Kidney (tissue), 14 donors: ENCODE measurements around the gene SLC38A7. TPM values are rescaled to one million over a fixed set of nuclear protein-coding genes. Genes with fewer than 3 reads are reported as not detected.
"Not testable (repeated sequence)": the region's sequence is repeated elsewhere in the genome, so short reads cannot be mapped to it uniquely, and the experiment has no call there.

ENCODE experiments used
- DNase-seq, 5 donors: peaks; one replicate each; pipeline ENCODE4 v3.0.0-alpha.2; 2013 to 2020
- FAIRE-seq: peaks from 2 replicates; lab custom pipeline; 2012; peaks lifted over from hg19 to GRCh38; lab: Jason Lieb, UNC
- H3K27ac ChIP-seq, 2 donors: one replicate each; pipeline ENCODE4 v1.7.0; 2013; ENCODE audit warnings: low read depth in 2 of 2, low read length in 2 of 2, inconsistent platforms in 1 of 2
- H3K27me3 ChIP-seq: one replicate; pipeline ENCODE4 v1.7.1; 2013; ENCODE audit warnings: low read length, inconsistent platforms; ENCODE audit not compliant: control insufficient read depth, insufficient read depth
- H3K36me3 ChIP-seq, 3 donors: one replicate each; pipeline versions ENCODE4 v1.7.0 to v1.7.1; 2013; ENCODE audit warnings: low read length in 3 of 3, control low read depth in 1 of 3, inconsistent platforms in 1 of 3; ENCODE audit not compliant: insufficient read depth in 3 of 3, control insufficient read depth in 2 of 3
- H3K4me1 ChIP-seq, 3 donors: one replicate each; pipeline versions ENCODE4 v1.7.0 to v1.7.1; 2013; ENCODE audit warnings: low read length in 3 of 3, inconsistent platforms in 1 of 3, low read depth in 1 of 3; ENCODE audit not compliant: control insufficient read depth in 2 of 3, insufficient read depth in 2 of 3
- H3K4me3 ChIP-seq, 3 donors: one replicate each; pipeline versions ENCODE4 v1.7.0 to v1.8.1; 2013; ENCODE audit warnings: low read length in 3 of 3, control low read depth in 1 of 3, inconsistent platforms in 1 of 3
- H3K9ac ChIP-seq, 3 donors: one replicate each; pipeline versions ENCODE4 v1.7.0 to v1.7.1; 2013; ENCODE audit warnings: low read length in 3 of 3, control low read depth in 1 of 3, inconsistent platforms in 1 of 3
- H3K9me3 ChIP-seq, 3 donors: one replicate each; pipeline versions ENCODE4 v1.7.0 to v1.7.1; 2013; ENCODE audit warnings: low read length in 3 of 3, control low read depth in 1 of 3, inconsistent platforms in 1 of 3; ENCODE audit not compliant: control insufficient read depth in 2 of 3, insufficient read depth in 1 of 3
- CTCF ChIP-seq: IDR thresholded peaks from 3 replicates; pipeline ENCODE4 v1.5.1; 2012; ENCODE audit warnings: mild to moderate bottlenecking, moderate library complexity, borderline replicate concordance; ENCODE audit not compliant: insufficient read depth; ENCODE audit errors: extremely low read depth
- intact Hi-C: fragments of 100-400 bp; cut with DNase I; formaldehyde crosslinking; loops from one replicate; pipeline ENCODE4 v1.11.1; 2022
- polyA plus RNA-seq: library from polyadenylated mRNA; stranded (reverse); fragments of 350-450 nt; fragmentation: Illumina TruSeq; extraction: RNeasy Lipid Tissue Mini Kit (QIAGEN cat#74804); gene quantifications from one replicate; pipeline ENCODE4 v1.2.3, GENCODE V29; 2014; ENCODE audit warnings: low read depth, low replicate concordance; ENCODE audit not compliant: insufficient read depth
- total RNA-seq: library from RNA; stranded (reverse); fragmentation: NEBNext Ultra II Directional; extraction: Animal tissue kit (Norgen Biotek cat#: 25700); gene quantifications from one replicate; pipeline ENCODE4 v1.2.1, GENCODE V29; 2021
- donor health status: control.
- donor health status: control.
- donor health status: control.
- donor health status: control.
- donor health status: control.
- donor health status: DM: yes; HTN: yes; CAD: no.
- donor health status: Normal renal cell carcinoma (clear cell type).

SLC38A7 gene
- total and polyA plus RNA-seq, 2 donors from 2014 or later, result 8.2 to 22.7 TPM

DNA sequence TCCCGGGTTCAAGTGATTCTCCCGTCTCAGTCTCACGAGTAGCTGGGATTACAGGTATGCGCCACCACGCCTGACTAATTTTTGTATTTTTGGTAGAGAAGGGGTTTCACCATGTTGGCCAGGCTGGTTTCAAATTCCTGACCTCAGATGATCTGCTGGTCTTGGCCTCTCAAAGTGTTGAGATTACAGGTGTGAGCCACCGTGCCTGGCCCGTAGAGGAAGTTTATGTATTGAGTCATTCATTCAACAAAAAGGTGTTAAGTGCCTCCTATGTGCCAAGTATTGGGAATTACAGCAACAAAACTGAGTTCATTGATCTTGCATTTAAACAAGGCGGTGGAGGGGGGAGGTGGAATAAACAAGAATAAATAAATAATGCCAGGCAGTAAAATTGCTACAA is 44.7 kb downstream of the SLC38A7 start:
- Histone ChIP-seq H3K4me3 (no peak overlapping the region), H3K9me3 (no peaks in the 10 kb centered on the region), H3K9ac (no peak overlapping the region), H3K27ac (no peak overlapping the region), H3K36me3 (no peaks in the 10 kb centered on the region), H3K27me3 (no peaks in the 10 kb centered on the region), H3K4me1 (no peaks in the 10 kb centered on the region)
- intact Hi-C loops, result no loop called here
- DNase-seq (no peak), FAIRE-seq (no peak)
- TF ChIP-seq CTCF, result no peak

GRCh38 chr16:58639230-58639629 is 45.3 kb downstream of the SLC38A7 start:
- intact Hi-C loops, result no loop called here
- Histone ChIP-seq H3K27ac (no peak overlapping the region), H3K9ac (no peak overlapping the region), H3K27me3 (no peaks in the 10 kb centered on the region), H3K36me3 (no peaks in the 10 kb centered on the region), H3K4me1 (no peaks in the 10 kb centered on the region), H3K4me3 (no peak overlapping the region), H3K9me3 (no peaks in the 10 kb centered on the region)
- DNase-seq (no peak), FAIRE-seq (no peak)
- no peak for TF ChIP-seq CTCF

DNA sequence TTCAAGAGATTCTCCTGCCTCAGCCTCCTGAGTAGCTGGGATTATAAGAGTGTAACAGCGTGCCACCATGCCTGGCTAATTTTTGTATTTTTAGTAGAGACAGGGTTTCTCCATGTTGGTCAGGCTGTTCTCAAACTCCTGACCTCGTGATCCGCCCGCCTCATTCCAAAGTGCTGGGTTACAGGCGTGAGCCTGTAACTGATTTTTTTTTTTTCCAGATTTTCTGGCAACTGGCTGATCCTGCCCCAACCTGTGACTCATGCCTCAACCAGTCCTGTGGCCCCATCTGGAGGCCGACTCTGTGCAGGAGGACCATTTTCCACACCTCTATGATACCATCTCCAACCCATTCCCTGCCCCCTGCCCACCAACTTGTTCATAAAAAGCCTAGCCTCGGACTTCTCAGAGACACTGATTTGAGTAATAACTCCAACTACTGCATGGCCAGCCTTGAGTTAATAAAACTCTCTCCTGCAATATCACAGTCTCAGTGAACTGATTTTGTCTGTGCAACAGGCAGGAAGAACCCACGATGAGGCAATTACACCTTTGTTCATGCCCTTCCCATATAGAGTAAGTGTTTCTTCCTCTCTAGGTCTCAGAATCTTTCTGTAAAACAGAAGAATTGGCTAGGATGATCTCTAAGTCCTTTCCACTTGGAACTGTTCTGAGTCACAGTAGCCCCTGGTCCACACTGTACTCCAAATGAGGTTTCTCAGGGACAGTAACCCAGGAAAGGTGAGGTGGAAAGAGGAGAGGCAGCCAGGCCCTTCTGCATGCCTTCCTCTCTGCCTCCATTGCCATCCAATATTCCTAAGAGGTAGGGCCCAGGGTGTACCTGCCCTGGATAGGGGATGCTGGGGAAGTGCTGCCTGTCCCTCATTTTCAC is 46.2 kb downstream of the SLC38A7 start:
- Histone ChIP-seq H3K36me3 (no peaks in the 10 kb centered on the region), H3K4me3 (no peak overlapping the region), H3K9me3 (no peaks in the 10 kb centered on the region), H3K4me1 (no peaks in the 10 kb centered on the region), H3K27ac (no peak overlapping the region), H3K27me3 (no peaks in the 10 kb centered on the region), H3K9ac (no peak overlapping the region)
- FAIRE-seq, result no peak
- peak; percentile 46 for TF ChIP-seq CTCF
- DNase-seq, result peak in 4 of 5 donors; percentile 21 to 59 (median 32)
- intact Hi-C loops, result no loop called here

DNA sequence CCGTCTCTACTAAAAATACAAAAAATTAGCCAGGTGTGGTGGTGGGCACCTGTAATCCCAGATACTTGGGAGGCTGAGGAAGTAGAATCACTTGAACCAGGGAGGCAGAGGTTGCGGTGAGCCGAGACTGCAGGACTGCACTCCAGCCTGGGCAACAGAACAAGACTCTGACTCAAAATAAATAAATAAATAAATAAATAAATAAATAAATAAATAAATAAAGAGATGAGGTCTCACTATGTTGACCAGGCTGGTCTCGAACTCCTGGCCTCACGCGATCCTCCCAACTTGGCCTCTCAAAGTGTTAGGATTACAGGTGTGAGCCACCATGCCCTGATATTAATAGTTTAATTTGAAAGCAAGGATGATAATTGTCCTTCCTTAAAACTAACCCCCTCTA is 47.5 kb downstream of the SLC38A7 start:
- H3K4me1 ChIP-seq, intact Hi-C loops, H3K4me3 ChIP-seq, FAIRE-seq, H3K9me3 ChIP-seq, H3K27ac ChIP-seq, H3K9ac ChIP-seq, H3K27me3 ChIP-seq, H3K36me3 ChIP-seq: not testable (repeated sequence)
- DNase-seq, result peak in 1 of 5 donors; percentile 13
